NCI-H524 (cell line): ENCODE data around the gene APOA4.

Source experiments
- DNase-seq, 2 experiments: peaks; one replicate each; lab custom pipeline; 2025; lab: John Stamatoyannopoulos, UW

The APOA4 gene

GRCh38 chr11:116823031-116823843, at the start of gene APOA4:
Gene APOA4, minus strand, starts transcription at chr11:116823304. Its CDS starts 113 bp downstream, at chr11:116823191.
- no peak for DNase-seq

GRCh38 chr11:116871248-116871647, 48.1 kb upstream of the APOA4 start:
- DNase-seq: no peak

- no peak for DNase-seq
Observed at GRCh38 chr11:116870054-116870453, 47.0 kb upstream of the APOA4 start.

GRCh38 chr11:116869610-116870009, 46.5 kb upstream of the APOA4 start:
- DNase-seq: no peak

GRCh38 chr11:116868066-116868465, 45.0 kb upstream of the APOA4 start:
- no peak for DNase-seq

- DNase-seq: no peak
Observed at GRCh38 chr11:116867619-116868018, 44.5 kb upstream of the APOA4 start.

GRCh38 chr11:116866804-116867455, 43.8 kb upstream of the APOA4 start:
- no peak for DNase-seq

GRCh38 chr11:116865696-116866095, 42.6 kb upstream of the APOA4 start:
- no peak for DNase-seq

- DNase-seq: no peak
Observed at GRCh38 chr11:116864531-116864930, 41.4 kb upstream of the APOA4 start.

GRCh38 chr11:116862951-116863350, 39.8 kb upstream of the APOA4 start:
- DNase-seq: no peak

GRCh38 chr11:116862185-116862584, 39.1 kb upstream of the APOA4 start:
- DNase-seq: no peak

- DNase-seq: no peak
Observed at GRCh38 chr11:116861539-116861938, 38.4 kb upstream of the APOA4 start.

- no peak for DNase-seq
Observed at GRCh38 chr11:116860303-116860702, 37.2 kb upstream of the APOA4 start.

- no peak for DNase-seq
Observed at GRCh38 chr11:116859175-116859574, 36.1 kb upstream of the APOA4 start.

GRCh38 chr11:116857936-116858335, 34.8 kb upstream of the APOA4 start:
- DNase-seq: no peak

- DNase-seq: no peak
Observed at GRCh38 chr11:116857316-116857715, 34.2 kb upstream of the APOA4 start.

- no peak for DNase-seq
Observed at GRCh38 chr11:116856423-116856822, 33.3 kb upstream of the APOA4 start.

GRCh38 chr11:116855413-116855812, 32.3 kb upstream of the APOA4 start:
- DNase-seq: no peak

- no peak for DNase-seq
Observed at GRCh38 chr11:116853461-116854073, 30.5 kb upstream of the APOA4 start.

GRCh38 chr11:116852261-116853031, 29.3 kb upstream of the APOA4 start:
- DNase-seq: no peak

GRCh38 chr11:116851626-116852025, 28.5 kb upstream of the APOA4 start:
- no peak for DNase-seq

GRCh38 chr11:116849486-116849885, 26.4 kb upstream of the APOA4 start:
- no peak for DNase-seq
